GM12878 (cell line): ENCODE results near the gene COBLL1. TPM values are rescaled to one million over a fixed set of nuclear protein-coding genes. Genes with fewer than 3 reads are reported as not detected.

ENCODE experiments used
- ATAC-seq: fragments of 200-7000 bp; cut with Tn5 transposase; 3 replicates; pipeline ENCODE4 v1.9.1; 2020; ENCODE audit warnings: mild to moderate bottlenecking, moderate library complexity
- BruUV-seq: library from RNA; stranded (reverse); fragments of 400-500 nt; replicated peaks from 2 replicates; lab custom pipeline; 2021; lab: Mats Ljungman, UMichigan
- CTCF ChIA-PET: fragments of 300-600 bp; sonication (Branson Sonifier 250); formaldehyde crosslinking; extraction: SDS; loops from one replicate; lab custom pipeline; 2021; ENCODE audit warnings: inconsistent platforms; lab: Yijun Ruan, JAX
- POLR2A ChIA-PET: fragments of 350-600 bp; formaldehyde crosslinking; extraction: SDS; loops from one replicate; lab custom pipeline; 2021; ENCODE audit warnings: inconsistent platforms; lab: Charles Lee
- RAD21 ChIA-PET: fragments of 300-600 bp; sonication (Branson Sonifier 250); formaldehyde crosslinking; loops from one replicate; lab custom pipeline; 2023; ENCODE audit warnings: antibody characterized with exemption; ENCODE audit not compliant: unreplicated experiment; lab: Charles Lee
- SMC1A ChIA-PET: fragments of 300-600 bp; sonication (Branson Sonifier 250); formaldehyde crosslinking; loops from one replicate; lab custom pipeline; 2023; ENCODE audit not compliant: unreplicated experiment, uncharacterized antibody; lab: Charles Lee
- DNase-seq: peaks from one replicate; pipeline ENCODE4 v3.0.0-alpha.2; 2011; ENCODE audit warnings: low read depth, low spot score
- FAIRE-seq: peaks from 3 replicates; lab custom pipeline; 2011; peaks lifted over from hg19 to GRCh38; lab: Jason Lieb, UNC
- H2AFZ ChIP-seq: 2 replicates; pipeline ENCODE4 v1.6.0; 2011; ENCODE audit warnings: low read depth, low read length, control low read depth; ENCODE audit not compliant: control insufficient read depth
- H3K27ac ChIP-seq: 2 replicates; pipeline ENCODE4 v1.5.1; 2011; ENCODE audit warnings: control low read depth; ENCODE audit not compliant: control insufficient read depth, insufficient read depth
- H3K27me3 ChIP-seq, 2 experiments: replicated peaks in 1 of 2; 2 replicates each; pipeline versions ENCODE4 v1.6.0 to v1.6.1; 2011; ENCODE audit warnings: low read length in 1 of 2; ENCODE audit not compliant: control insufficient read depth in 2 of 2, insufficient read depth in 2 of 2
- H3K36me3 ChIP-seq, 2 experiments: 2 replicates each; pipeline ENCODE4 v1.5.1; 2011; ENCODE audit warnings: low read length in 1 of 2; ENCODE audit not compliant: control insufficient read depth in 2 of 2, insufficient read depth in 2 of 2
- H3K4me1 ChIP-seq: 2 replicates; pipeline ENCODE4 v1.6.1; 2011; ENCODE audit warnings: mild to moderate bottlenecking, low read length, moderate library complexity, mixed read lengths; ENCODE audit not compliant: control insufficient read depth, insufficient read depth
- H3K4me2 ChIP-seq: 2 replicates; pipeline ENCODE4 v1.6.0; 2011; ENCODE audit warnings: control low read depth; ENCODE audit not compliant: control insufficient read depth, insufficient read depth
- H3K4me3 ChIP-seq: fragments of 200-600 bp; sonication (generic); 2 replicates; pipeline ENCODE4 v1.5.1; 2016
- H3K79me2 ChIP-seq: 2 replicates; pipeline ENCODE4 v1.6.0; 2011; ENCODE audit warnings: low read length; ENCODE audit not compliant: control insufficient read depth, insufficient read depth
- H3K9ac ChIP-seq: 2 replicates; pipeline ENCODE4 v1.8.0; 2011; ENCODE audit warnings: low read length, control low read depth, mixed read lengths; ENCODE audit not compliant: control insufficient read depth, insufficient read depth
- H3K9me3 ChIP-seq: replicated peaks from 3 replicates; pipeline ENCODE4 v1.5.1; 2011; ENCODE audit warnings: mild to moderate bottlenecking, low read length; ENCODE audit not compliant: control insufficient read depth, insufficient read depth
- H4K20me1 ChIP-seq: 2 replicates; pipeline ENCODE4 v1.6.0; 2011; ENCODE audit not compliant: control insufficient read depth, insufficient read depth
- CEBPZ ChIP-seq: fragments of 150-350 bp; IDR thresholded peaks from 2 replicates; pipeline ENCODE4 v1.6.1; 2016; ENCODE audit warnings: low read depth, low read length
- EZH2 ChIP-seq: IDR thresholded peaks from 2 replicates; pipeline ENCODE4 v1.6.1; 2012; ENCODE audit warnings: low read depth, mild to moderate bottlenecking, control low read depth, inconsistent platforms, low read length, borderline replicate concordance; ENCODE audit not compliant: control insufficient read depth
- FOS ChIP-seq: IDR thresholded peaks from 3 replicates; pipeline ENCODE4 v1.6.1; 2011; ENCODE audit warnings: borderline replicate concordance; ENCODE audit not compliant: insufficient read length; ENCODE audit errors: extremely low read depth
- HSF1 ChIP-seq: fragments of 150-350 bp; IDR thresholded peaks from 2 replicates; pipeline ENCODE4 v1.6.1; 2014; ENCODE audit warnings: mild to moderate bottlenecking, low read depth, low read length
- NFIC ChIP-seq: IDR thresholded peaks from 2 replicates; pipeline ENCODE4 v1.6.1; 2012; ENCODE audit warnings: low read depth, mild to moderate bottlenecking, inconsistent platforms, low read length, moderate library complexity
- NR2C1 ChIP-seq: fragments of 450-650 bp; IDR thresholded peaks from 2 replicates; pipeline ENCODE4 v1.6.1; 2017; ENCODE audit warnings: antibody characterized with exemption, mild to moderate bottlenecking, moderate library complexity
- NR2F1 ChIP-seq: fragments of 450-650 bp; conservative IDR thresholded peaks from 2 replicates; pipeline ENCODE4 v1.6.1; 2017; ENCODE audit warnings: mild to moderate bottlenecking
- PKNOX1 ChIP-seq: fragments of 450-650 bp; IDR thresholded peaks from 2 replicates; pipeline ENCODE4 v1.6.1; 2016; ENCODE audit warnings: mild to moderate bottlenecking
- RAD21 ChIP-seq: IDR thresholded peaks from 2 replicates; pipeline ENCODE4 v1.6.1; 2011; ENCODE audit warnings: mild to moderate bottlenecking, low read depth, low read length, moderate library complexity; ENCODE audit not compliant: insufficient read depth
- RCOR1 ChIP-seq: conservative IDR thresholded peaks from 2 replicates; pipeline ENCODE4 v1.6.1; 2012; ENCODE audit warnings: low read depth, low read length, improper control_type of control experiment
- ZBTB33 ChIP-seq: fragments of 450-650 bp; IDR thresholded peaks from 2 replicates; pipeline ENCODE4 v1.6.1; 2017; ENCODE audit warnings: mild to moderate bottlenecking
- in situ Hi-C: fragments of 300-500 bp; cut with MboI; formaldehyde crosslinking; loops from 9 replicates; pipeline ENCODE4 v1.14.3; 2018; ENCODE audit warnings: mixed read lengths
- intact Hi-C: fragments of 100-400 bp; cut with micrococcal nuclease; formaldehyde crosslinking; loops from one replicate; pipeline ENCODE4 v1.14.2; 2022; ENCODE audit not compliant: unreplicated experiment
- polyA plus RNA-seq, 11 experiments: library from polyadenylated mRNA; depleted of rRNA in 4 of 11; unstranded in 6 of 11; stranded (reverse) in 5 of 11; fragments of >200 nt; fragmentation: Nextera tagmentation in 4 of 11; fragmentation: Illumina TruSeq in 1 of 11; extraction: Ambion mirVana in 4 of 11; extraction: Trizol in 1 of 11; gene quantifications; 1 replicate in 1 of 11; 2 replicates in 10 of 11; pipeline versions ENCODE4 v1.2.1 to v1.2.3, GENCODE V29; 2011 to 2016; ENCODE audit warnings: inconsistent platforms in 2 of 11, missing spikeins in 2 of 11, low read depth in 1 of 11
- total RNA-seq, 4 experiments: library from RNA; depleted of rRNA in 3 of 4; stranded (reverse); fragments of >200 nt in 3 of 4; fragmentation: Illumina TruSeq in 1 of 4; extraction: Trizol in 1 of 4; gene quantifications; 2 replicates each; pipeline versions ENCODE4 v1.2.1 to v1.2.3, GENCODE V29; 2013 to 2021

COBLL1 gene
- total and polyA plus RNA-seq, 10 of the 15 experiments (the other 5 are each of a cell fraction or from before 2014, with no cell fraction given), result 0.46 TPM; not detected in 9

GRCh38 chr2:164835302-164835701 is 6.3 kb downstream of the COBLL1 start:
- H3K27ac ChIP-seq, result no peak overlapping the region
- no peaks in the 10 kb centered on the region for H3K4me1 ChIP-seq
- no peaks in the 10 kb centered on the region for H3K79me2 ChIP-seq
- H3K9ac ChIP-seq, result no peak overlapping the region
- ChIA-PET POLR2A (no interaction called here), CTCF (no interaction called here), SMC1A (no interaction called here), RAD21 (no interaction called here)
- in situ Hi-C loops, result no loop called here
- ATAC-seq (peak; percentile 38), FAIRE-seq (no peak), DNase-seq (no peak)
- H4K20me1 ChIP-seq, result no peaks in the 10 kb centered on the region
- no peak overlapping the region for H3K4me2 ChIP-seq
- no TSS peak for BruUV-seq
- no peak overlapping the region for H3K4me3 ChIP-seq
- intact Hi-C loops, result no loop called here
- TF ChIP-seq NFIC (no peak), FOS (no peak), HSF1 (no peak), RCOR1 (no peak), EZH2 (no peak), NR2F1 (no peak), ZBTB33 (no peak), NR2C1 (no peak), CEBPZ (no peak), PKNOX1 (no peak), RAD21 (no peak)
- no peak overlapping the region for H2AFZ ChIP-seq
- 0 out of 4 replicates have a peak, but pooled peaks cover 0 to 4% of the 10 kb centered on the region in 2 experiments for H3K27me3 ChIP-seq
- H3K9me3 ChIP-seq, result no peaks in the 10 kb centered on the region
- no peaks in the 10 kb centered on the region for H3K36me3 ChIP-seq
